GM21529 (cell line): Measurements from ENCODE around the gene GNAT2.

Experiments
- ATAC-seq: cut with Tn5 transposase; IDR thresholded peaks from one replicate; pipeline ENCODE4 v1.9.1; 2021; ENCODE audit not compliant: unreplicated experiment

The GNAT2 gene

GRCh38 chr1:109628540-109629321 is 9.3 kb upstream of the GNAT2 start:
- ATAC-seq, result no peak

DNA sequence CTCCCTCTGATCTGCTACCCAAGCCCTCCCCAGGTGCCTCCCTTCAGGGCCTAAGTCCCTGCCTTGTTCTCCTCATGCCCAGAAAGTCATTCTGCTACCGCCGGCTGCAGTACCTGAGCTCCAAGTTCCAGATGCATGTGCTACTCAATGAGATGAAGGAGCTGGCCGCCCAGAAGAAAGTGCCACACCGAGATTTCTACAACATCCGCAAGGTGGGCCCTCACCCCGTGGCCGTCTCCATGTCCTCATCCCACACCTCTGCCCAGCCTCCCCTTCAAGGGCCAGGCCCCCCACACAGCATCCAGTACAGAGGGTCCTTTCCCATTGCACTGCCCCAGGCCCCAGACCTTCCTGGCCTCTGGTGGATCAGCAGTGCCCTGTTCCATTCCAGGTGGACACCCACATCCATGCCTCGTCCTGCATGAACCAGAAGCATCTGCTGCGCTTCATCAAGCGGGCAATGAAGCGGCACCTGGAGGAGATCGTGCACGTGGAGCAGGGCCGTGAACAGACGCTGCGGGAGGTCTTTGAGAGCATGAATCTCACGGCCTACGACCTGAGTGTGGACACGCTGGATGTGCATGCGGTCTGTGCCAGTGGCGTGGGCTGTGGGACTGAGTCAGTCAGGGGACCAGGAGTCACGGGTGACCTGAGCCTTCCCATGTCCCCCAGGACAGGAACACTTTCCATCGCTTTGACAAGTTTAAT is 8.4 kb upstream of the GNAT2 start:
- ATAC-seq, result no peak

DNA sequence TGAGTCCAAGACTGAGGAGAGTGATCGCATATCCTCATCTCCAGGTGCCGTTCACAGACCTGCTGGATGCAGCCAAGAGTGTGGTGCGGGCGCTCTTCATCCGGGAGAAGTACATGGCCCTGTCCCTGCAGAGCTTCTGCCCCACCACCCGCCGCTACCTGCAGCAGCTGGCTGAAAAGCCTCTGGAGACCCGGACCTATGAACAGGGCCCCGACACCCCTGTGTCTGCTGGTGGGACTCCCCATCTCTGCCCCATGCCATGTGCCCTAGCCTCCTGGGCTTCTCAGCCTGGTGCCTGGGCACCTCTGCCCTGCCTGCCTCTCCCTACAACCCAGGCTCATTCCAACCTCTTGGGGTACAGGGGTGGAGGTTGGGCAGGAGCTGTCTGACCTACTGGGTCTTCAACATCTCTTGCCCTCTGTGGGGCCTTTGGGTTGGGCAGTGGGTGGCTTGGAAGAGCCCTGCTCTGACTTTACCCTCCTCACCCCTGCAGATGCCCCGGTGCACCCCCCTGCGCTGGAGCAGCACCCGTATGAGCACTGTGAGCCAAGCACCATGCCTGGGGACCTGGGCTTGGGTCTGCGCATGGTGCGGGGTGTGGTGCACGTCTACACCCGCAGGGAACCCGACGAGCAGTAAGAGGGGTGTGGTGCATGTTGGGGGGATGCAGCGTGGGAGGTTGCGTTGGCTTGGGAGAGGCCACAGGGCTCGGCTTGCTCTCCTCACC is 7.4 kb upstream of the GNAT2 start:
- no peak for ATAC-seq

- no peak for ATAC-seq
Observed at GRCh38 chr1:109625601-109626560, 6.5 kb upstream of the GNAT2 start.

DNA sequence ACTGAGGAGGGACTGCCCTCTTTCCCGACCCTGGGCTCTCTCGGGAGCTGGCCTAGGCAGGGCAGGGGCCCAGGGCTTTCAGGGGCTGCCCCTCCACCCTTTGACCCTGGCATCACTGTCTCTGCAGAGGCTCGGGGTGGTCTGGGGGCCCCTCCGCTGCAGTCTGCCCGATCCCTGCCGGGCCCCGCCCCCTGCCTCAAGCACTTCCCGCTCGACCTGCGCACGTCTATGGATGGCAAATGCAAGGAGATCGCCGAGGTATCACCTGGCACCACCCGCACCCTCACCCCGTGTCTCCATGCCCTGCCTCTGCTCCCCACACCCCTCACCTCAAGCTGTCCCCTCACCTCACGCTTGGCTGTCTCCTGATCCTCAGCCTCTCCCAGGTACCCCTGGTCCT is 5.8 kb upstream of the GNAT2 start:
- ATAC-seq, result no peak

GRCh38 chr1:109624201-109625010 is 5.0 kb upstream of the GNAT2 start:
- peak; percentile 30 for ATAC-seq

- ATAC-seq, result no peak
Observed at GRCh38 chr1:109623601-109624161, 4.3 kb upstream of the GNAT2 start.

- no peak for ATAC-seq
Observed at GRCh38 chr1:109622895-109623294, 3.5 kb upstream of the GNAT2 start.

DNA sequence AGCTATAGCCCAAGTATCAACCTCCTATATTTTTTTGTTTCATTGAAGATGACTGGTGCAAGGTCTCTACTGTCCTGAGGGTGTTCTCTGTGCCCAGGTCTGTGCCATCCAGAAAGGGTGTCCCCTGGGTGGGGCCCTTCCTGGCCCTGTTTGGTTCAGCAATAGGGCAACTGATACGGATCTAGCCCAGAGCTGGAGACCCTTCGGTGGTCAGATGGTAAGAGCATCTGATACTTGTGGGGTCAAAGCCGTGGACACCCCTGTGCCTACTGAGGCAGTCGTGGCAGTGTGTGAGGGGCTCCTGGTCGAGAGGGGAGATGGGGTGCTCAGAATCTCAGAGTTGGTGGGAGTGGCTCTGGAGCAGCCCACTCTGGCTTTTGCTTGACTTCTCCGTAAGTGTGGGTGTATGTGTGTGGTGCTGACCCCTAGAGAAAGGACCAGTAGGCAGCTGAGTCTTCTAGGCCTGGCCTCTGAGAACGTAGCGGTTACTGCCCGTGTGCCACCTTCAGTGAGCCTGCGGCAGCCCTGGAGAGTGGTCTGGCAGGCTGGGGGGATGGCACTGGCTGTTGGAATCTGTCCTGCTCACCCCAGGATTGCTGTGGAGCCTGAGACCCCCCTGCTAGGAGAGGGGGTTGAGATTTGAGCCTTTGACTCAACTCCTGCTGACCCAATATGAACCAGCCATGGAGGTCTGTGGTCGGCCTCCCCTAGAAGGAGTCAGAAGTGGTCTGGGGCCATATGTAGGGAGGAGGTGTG is 2.9 kb upstream of the GNAT2 start:
- no peak for ATAC-seq

- ATAC-seq, result no peak
Observed at GRCh38 chr1:109621379-109622136, 2.1 kb upstream of the GNAT2 start.

- ATAC-seq, result peak; percentile 70
Observed at GRCh38 chr1:109620841-109621286, 1.4 kb upstream of the GNAT2 start.

GRCh38 chr1:109620401-109620791 is 980 bp upstream of the GNAT2 start:
- ATAC-seq, result no peak

DNA sequence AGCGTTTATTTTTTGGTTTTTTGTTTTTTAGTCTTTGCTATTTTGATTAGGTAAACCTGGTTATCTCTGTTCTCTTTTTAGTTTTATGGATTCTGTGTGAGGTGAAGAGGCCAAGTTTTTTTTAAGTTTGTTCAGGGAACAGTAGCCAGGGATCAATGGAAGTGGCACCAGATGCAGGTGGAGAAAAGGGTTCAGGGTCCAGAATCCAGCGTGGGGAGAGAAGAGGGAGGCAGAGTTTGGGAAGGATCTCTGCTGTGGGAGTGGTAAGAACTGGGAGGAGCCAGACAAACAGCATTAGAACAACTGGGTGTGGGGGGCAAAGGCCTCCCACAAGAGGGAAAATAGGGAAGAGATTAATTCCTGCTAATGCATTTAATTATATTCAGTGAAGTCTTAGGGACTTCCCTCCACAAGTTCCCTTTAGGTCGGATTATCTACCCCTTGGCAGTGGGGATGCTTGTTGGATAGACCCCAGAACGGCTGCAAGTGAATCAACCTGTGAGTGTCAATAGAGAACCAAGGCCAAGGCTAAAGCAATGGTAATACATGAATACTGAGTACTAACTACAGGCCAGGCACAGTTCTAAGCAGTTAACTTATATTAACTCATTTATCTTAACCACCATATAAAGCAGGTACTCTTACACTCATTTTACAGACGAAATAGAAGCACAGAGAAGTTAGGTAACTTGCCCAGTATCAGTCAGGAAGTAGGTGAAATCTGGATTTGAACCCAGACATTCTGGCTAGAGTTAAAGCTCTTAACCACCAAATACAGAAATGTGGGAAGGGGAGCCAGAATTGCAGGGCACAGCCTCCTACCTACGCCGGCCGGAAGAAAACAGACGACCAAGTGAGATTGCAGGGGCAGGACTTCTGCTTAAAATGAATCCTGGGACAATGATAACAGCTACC is 498 bp downstream of the GNAT2 start:
- no peak for ATAC-seq

- no peak for ATAC-seq
Observed at GRCh38 chr1:109617291-109617801, 2.1 kb downstream of the GNAT2 start.

DNA sequence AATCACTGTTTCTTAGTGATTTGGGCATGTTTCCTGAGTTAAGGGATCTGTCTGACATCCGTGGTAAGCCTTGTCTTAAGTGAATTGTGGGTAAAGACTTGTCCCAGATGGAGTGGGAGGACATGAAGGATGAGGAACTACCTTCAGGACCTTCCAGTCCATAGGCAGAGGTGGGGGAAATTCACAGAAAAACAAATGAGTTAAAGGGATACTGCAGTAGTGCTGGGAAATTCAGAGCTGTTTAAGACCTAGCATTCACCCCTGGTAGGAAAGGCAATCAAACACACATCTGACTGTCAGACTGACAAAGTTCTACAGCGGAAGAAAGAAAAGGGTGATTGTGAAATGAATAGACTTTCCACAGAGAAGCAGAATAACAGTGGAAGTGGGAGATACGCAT is 3.0 kb downstream of the GNAT2 start:
- ATAC-seq, result no peak

DNA sequence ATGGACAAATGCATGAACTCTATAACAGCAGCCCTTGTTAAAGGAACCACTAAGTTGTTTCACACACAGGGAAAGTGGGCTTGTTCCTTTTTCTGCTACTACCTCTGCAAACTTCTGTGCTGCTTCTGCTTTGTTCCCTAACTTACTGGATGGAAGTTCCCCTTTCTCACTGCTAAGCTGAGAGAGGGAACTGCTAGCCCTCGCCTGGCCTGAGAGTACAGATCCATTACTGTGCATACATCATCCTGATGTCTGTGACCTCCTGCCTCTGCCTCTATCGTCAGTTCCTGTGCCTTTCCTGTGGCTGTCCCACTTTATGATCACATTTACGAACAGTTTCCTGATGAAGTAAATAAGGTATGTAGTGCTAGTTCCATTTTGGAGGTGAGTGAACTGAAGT is 3.5 kb downstream of the GNAT2 start:
- ATAC-seq, result no peak
